H9 (cell line): ENCODE data around the gene KRTAP10-9. TPM values are rescaled to one million over a fixed set of nuclear protein-coding genes. Genes with fewer than 3 reads are reported as not detected.

Experiments used
- DNase-seq: peaks from one replicate; pipeline ENCODE4 v3.0.0-alpha.2; 2017
- H2AFZ ChIP-seq: one replicate; pipeline ENCODE4 v1.6.1; 2013; ENCODE audit warnings: mild to moderate bottlenecking, low read length, control low read depth, moderate library complexity
- H2AK5ac ChIP-seq: 2 replicates; pipeline ENCODE4 v1.6.1; 2013; ENCODE audit warnings: low read length, control low read depth, mixed read lengths; ENCODE audit not compliant: insufficient read length
- H2BK120ac ChIP-seq: one replicate; pipeline ENCODE4 v1.6.1; 2013; ENCODE audit warnings: low read depth, mild to moderate bottlenecking, low read length, control low read depth, inconsistent platforms; ENCODE audit not compliant: poor library complexity, severe bottlenecking
- H2BK12ac ChIP-seq: 2 replicates; pipeline ENCODE4 v1.6.1; 2013; ENCODE audit warnings: low read length, control low read depth, mixed read lengths, low read depth; ENCODE audit not compliant: insufficient read length
- H2BK15ac ChIP-seq: 2 replicates; pipeline ENCODE4 v1.6.1; 2013; ENCODE audit warnings: low read depth, low read length, control low read depth
- H2BK20ac ChIP-seq: one replicate; pipeline ENCODE4 v1.6.1; 2013; ENCODE audit warnings: low read depth, mild to moderate bottlenecking, low read length, control low read depth, inconsistent platforms; ENCODE audit not compliant: poor library complexity, severe bottlenecking
- H2BK5ac ChIP-seq: 2 replicates; pipeline ENCODE4 v1.6.1; 2013; ENCODE audit warnings: low read length, control low read depth, mixed read lengths; ENCODE audit not compliant: insufficient read length
- H3K14ac ChIP-seq: 2 replicates; pipeline ENCODE4 v1.6.1; 2013; ENCODE audit warnings: low read length, control low read depth; ENCODE audit not compliant: insufficient read depth
- H3K18ac ChIP-seq: 2 replicates; pipeline ENCODE4 v1.6.1; 2013; ENCODE audit warnings: low read depth, mild to moderate bottlenecking, mixed read lengths, low read length, control low read depth; ENCODE audit not compliant: insufficient read length
- H3K23ac ChIP-seq: 2 replicates; pipeline ENCODE4 v1.6.1; 2013; ENCODE audit warnings: low read length, control low read depth, mixed read lengths, low read depth; ENCODE audit not compliant: insufficient read length
- H3K23me2 ChIP-seq: 2 replicates; pipeline ENCODE4 v1.6.1; 2013; ENCODE audit warnings: low read depth, mild to moderate bottlenecking, mixed read lengths, low read length, control low read depth; ENCODE audit not compliant: insufficient read length, poor library complexity, severe bottlenecking
- H3K27ac ChIP-seq: 2 replicates; pipeline ENCODE4 v1.5.1; 2013; ENCODE audit warnings: low read length, control low read depth, mixed read lengths, low read depth; ENCODE audit not compliant: insufficient read length
- H3K27me3 ChIP-seq: 2 replicates; pipeline ENCODE4 v1.6.1; 2013; ENCODE audit warnings: low read length, control low read depth, inconsistent platforms; ENCODE audit not compliant: insufficient read depth
- H3K4ac ChIP-seq: 2 replicates; pipeline ENCODE4 v1.6.1; 2013; ENCODE audit warnings: low read depth, mild to moderate bottlenecking, control low read depth, inconsistent platforms, low read length, moderate library complexity
- H3K4me1 ChIP-seq: 2 replicates; pipeline ENCODE4 v1.6.1; 2013; ENCODE audit warnings: low read length, control low read depth, inconsistent platforms; ENCODE audit not compliant: insufficient read depth
- H3K4me2 ChIP-seq: 2 replicates; pipeline ENCODE4 v1.6.1; 2013; ENCODE audit warnings: low read length, control low read depth, mixed read lengths; ENCODE audit not compliant: insufficient read length, insufficient read depth
- H3K56ac ChIP-seq: 2 replicates; pipeline ENCODE4 v1.6.1; 2013; ENCODE audit warnings: low read depth, mild to moderate bottlenecking, mixed read lengths, low read length, control low read depth; ENCODE audit not compliant: insufficient read length
- H3K79me1 ChIP-seq: 2 replicates; pipeline ENCODE4 v1.6.1; 2013; ENCODE audit warnings: low read depth, mild to moderate bottlenecking, moderate library complexity, low read length, control low read depth, inconsistent platforms; ENCODE audit not compliant: insufficient read depth, poor library complexity, severe bottlenecking
- H3K79me2 ChIP-seq: 2 replicates; pipeline ENCODE4 v1.6.1; 2013; ENCODE audit warnings: low read length, control low read depth, inconsistent platforms; ENCODE audit not compliant: insufficient read depth
- H3K9ac ChIP-seq: 2 replicates; pipeline ENCODE4 v1.6.1; 2013; ENCODE audit warnings: low read length, control low read depth, mixed read lengths; ENCODE audit not compliant: insufficient read length; ENCODE audit errors: extremely low read depth
- H3K9me3 ChIP-seq: one replicate; pipeline ENCODE4 v1.6.1; 2013; ENCODE audit warnings: low read depth, low read length, inconsistent platforms; ENCODE audit not compliant: control insufficient read depth
- H3T11ph ChIP-seq: one replicate; pipeline ENCODE4 v1.6.1; 2013; ENCODE audit warnings: mild to moderate bottlenecking, low read length, control low read depth, inconsistent platforms
- H4K20me1 ChIP-seq: one replicate; pipeline ENCODE4 v1.6.1; 2013; ENCODE audit not compliant: control insufficient read depth, insufficient read length, insufficient read depth
- H4K5ac ChIP-seq: 2 replicates; pipeline ENCODE4 v1.6.1; 2013; ENCODE audit warnings: low read depth, mild to moderate bottlenecking, mixed read lengths, low read length, control low read depth; ENCODE audit not compliant: insufficient read length
- H4K8ac ChIP-seq: replicated peaks from 2 replicates; pipeline ENCODE4 v1.6.1; 2013; ENCODE audit warnings: low read length, control low read depth, mixed read lengths, low read depth; ENCODE audit not compliant: insufficient read length
- H4K91ac ChIP-seq: 2 replicates; pipeline ENCODE4 v1.6.1; 2013; ENCODE audit warnings: low read depth, mild to moderate bottlenecking, moderate library complexity, mixed read lengths, low read length, control low read depth; ENCODE audit not compliant: insufficient read length
- H3K27ac Mint-ChIP-seq, 3 experiments: 2 replicates in 2 of 3; 3 replicates in 1 of 3; pipeline ENCODE4 v1.8.0; 2020 to 2021; ENCODE audit warnings: mixed read lengths in 3 of 3, mild to moderate bottlenecking in 1 of 3, moderate library complexity in 1 of 3
- H3K27me3 Mint-ChIP-seq: 2 replicates; pipeline ENCODE4 v1.8.0; 2021; ENCODE audit warnings: low read depth, mild to moderate bottlenecking, moderate library complexity, mixed read lengths
- H3K36me3 Mint-ChIP-seq, 3 experiments: 2 replicates in 2 of 3; 3 replicates in 1 of 3; pipeline ENCODE4 v1.8.0; 2020 to 2021; ENCODE audit warnings: low read depth in 3 of 3, mixed read lengths in 3 of 3; ENCODE audit not compliant: insufficient read depth in 1 of 3
- H3K4me1 Mint-ChIP-seq, 2 experiments: 2 replicates each; pipeline ENCODE4 v1.8.0; 2020; ENCODE audit warnings: mixed read lengths in 2 of 2
- H3K4me3 Mint-ChIP-seq, 2 experiments: 2 replicates in 1 of 2; 3 replicates in 1 of 2; pipeline ENCODE4 v1.8.0; 2020 to 2021; ENCODE audit warnings: mild to moderate bottlenecking in 2 of 2, mixed read lengths in 2 of 2, moderate library complexity in 1 of 2
- H3K9me3 Mint-ChIP-seq, 2 experiments: 2 replicates in 1 of 2; 3 replicates in 1 of 2; pipeline ENCODE4 v1.8.0; 2020; ENCODE audit warnings: mild to moderate bottlenecking in 2 of 2, mixed read lengths in 2 of 2, moderate library complexity in 1 of 2
- WGBS: extraction: QIAGEN DNeasy Blood & Tissue Kit; methylation state at CpG from one replicate; pipeline ENCODE4 v1.1.7; 2013; ENCODE audit warnings: missing lambda C conversion rate, low lambda C conversion rate, mixed read lengths; ENCODE audit not compliant: insufficient read length; ENCODE audit errors: extremely low coverage; 5-methylcytosine and 5-hydroxymethylcytosine counted together
- total RNA-seq: library from RNA; stranded (reverse); gene quantifications from 2 replicates; pipeline ENCODE4 v1.2.1, GENCODE V29; 2021
- TF ChIP-seq, protein P1 (sequence below): fragments of 200-600 bp; sonication (generic); conservative IDR thresholded peaks from 3 replicates; pipeline ENCODE4 v1.8.0; 2021; ENCODE audit warnings: antibody characterized with exemption, mild to moderate bottlenecking

Gene KRTAP10-9
- total RNA-seq, 1 experiment from 2014 or later = not detected

DNA sequence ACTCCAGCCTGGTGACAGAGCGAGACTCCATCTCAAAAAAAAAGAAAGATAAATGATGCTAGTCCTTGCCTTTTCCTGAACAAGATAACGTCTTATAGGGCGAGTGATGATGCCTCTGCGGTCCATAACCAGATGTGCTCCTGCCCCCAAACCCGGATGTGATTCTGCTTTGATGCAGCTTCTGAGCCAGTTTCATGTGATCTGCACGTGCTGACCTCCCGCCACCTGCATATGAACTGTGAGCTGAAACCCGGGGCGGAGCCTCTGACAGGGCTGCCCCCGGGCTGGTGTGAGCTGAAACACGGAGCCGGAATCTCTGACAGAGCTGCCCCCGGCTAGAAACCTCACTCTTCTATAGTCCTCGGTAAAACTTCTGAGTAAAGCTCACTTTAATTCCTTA, 26.2 kb downstream of the KRTAP10-9 start:
- no peak overlapping the region for H2BK120ac ChIP-seq
- H2AFZ ChIP-seq = no peak overlapping the region
- H3K18ac ChIP-seq = no peak overlapping the region
- Mint-ChIP-seq H3K36me3 (peaks cover 4 to 15% (median 8%) of the 10 kb centered on the region in 3 experiments), H3K4me3 (no peak overlapping the region), H3K27ac (no peak overlapping the region), H3K27me3 (peaks cover 22% of the 10 kb centered on the region), H3K9me3 (peaks cover 15 to 16% of the 10 kb centered on the region in 2 experiments; a peak in 4 of 5 replicates), H3K4me1 (peaks cover 0 to 10% of the 10 kb centered on the region in 2 experiments; a peak in 3 of 4 replicates)
- H3K4me2 ChIP-seq = no peak overlapping the region
- H4K8ac ChIP-seq = no peak overlapping the region
- H3K4me1 ChIP-seq = no peaks in the 10 kb centered on the region
- no peak overlapping the region for H3K14ac ChIP-seq
- DNase-seq = no peak
- no peak overlapping the region for H4K91ac ChIP-seq
- H3K23ac ChIP-seq = no peak overlapping the region
- H2BK20ac ChIP-seq = no peak overlapping the region
- no peak overlapping the region for H3K4ac ChIP-seq
- H3T11ph ChIP-seq = no peak overlapping the region
- H2BK12ac ChIP-seq = no peak overlapping the region
- H4K20me1 ChIP-seq = no peaks in the 10 kb centered on the region
- H3K27me3 ChIP-seq = no peaks in the 10 kb centered on the region
- H3K9me3 ChIP-seq = no peaks in the 10 kb centered on the region
- no peak overlapping the region for H2BK15ac ChIP-seq
- H3K79me1 ChIP-seq = no peaks in the 10 kb centered on the region
- H2BK5ac ChIP-seq = no peak overlapping the region
- H3K79me2 ChIP-seq = no peaks in the 10 kb centered on the region
- no peak overlapping the region for H3K27ac ChIP-seq
- H2AK5ac ChIP-seq = no peak overlapping the region
- peaks cover 2% of the 10 kb centered on the region for H3K23me2 ChIP-seq
- no peak overlapping the region for H3K56ac ChIP-seq
- H4K5ac ChIP-seq = no peak overlapping the region
- TF ChIP-seq, protein P1, sequence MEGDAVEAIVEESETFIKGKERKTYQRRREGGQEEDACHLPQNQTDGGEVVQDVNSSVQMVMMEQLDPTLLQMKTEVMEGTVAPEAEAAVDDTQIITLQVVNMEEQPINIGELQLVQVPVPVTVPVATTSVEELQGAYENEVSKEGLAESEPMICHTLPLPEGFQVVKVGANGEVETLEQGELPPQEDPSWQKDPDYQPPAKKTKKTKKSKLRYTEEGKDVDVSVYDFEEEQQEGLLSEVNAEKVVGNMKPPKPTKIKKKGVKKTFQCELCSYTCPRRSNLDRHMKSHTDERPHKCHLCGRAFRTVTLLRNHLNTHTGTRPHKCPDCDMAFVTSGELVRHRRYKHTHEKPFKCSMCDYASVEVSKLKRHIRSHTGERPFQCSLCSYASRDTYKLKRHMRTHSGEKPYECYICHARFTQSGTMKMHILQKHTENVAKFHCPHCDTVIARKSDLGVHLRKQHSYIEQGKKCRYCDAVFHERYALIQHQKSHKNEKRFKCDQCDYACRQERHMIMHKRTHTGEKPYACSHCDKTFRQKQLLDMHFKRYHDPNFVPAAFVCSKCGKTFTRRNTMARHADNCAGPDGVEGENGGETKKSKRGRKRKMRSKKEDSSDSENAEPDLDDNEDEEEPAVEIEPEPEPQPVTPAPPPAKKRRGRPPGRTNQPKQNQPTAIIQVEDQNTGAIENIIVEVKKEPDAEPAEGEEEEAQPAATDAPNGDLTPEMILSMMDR = no peak
- WGBS = no CpG with 5 or more reads among the region's 14 CpGs
- H3K9ac ChIP-seq = no peak overlapping the region
